Activated CD4-positive, alpha-beta memory T cell treated with anti-CD3 and anti-CD28 coated beads, Interleukin-2, amount 10 ng/mL, durations not matched to agents 7 days and 5 days (primary cell): ENCODE measurements around the gene ZFYVE21. TPM values are rescaled to one million over a fixed set of nuclear protein-coding genes. Genes with fewer than 3 reads are reported as not detected.

ENCODE experiments used
- total RNA-seq, 2 experiments: library from RNA; stranded (reverse); gene quantifications; one replicate each; pipeline ENCODE4 v1.2.3, GENCODE V29; 2021

ZFYVE21 gene
- total RNA-seq, 2 experiments from 2014 or later, result 17.4 to 17.8 TPM

Other genes with a start within 250 kb of the ZFYVE21 start
- gene CKB, start 193.0 kb upstream of the ZFYVE21 start, total RNA-seq, result 1 to 10 TPM; 3.8 to 5.5 TPM
- gene TRMT61A, start 186.6 kb upstream of the ZFYVE21 start, total RNA-seq, result 1 to 10 TPM; 4.5 to 5.1 TPM
- gene BAG5, start 153.2 kb upstream of the ZFYVE21 start, total RNA-seq, result 10 to 100 TPM; 29.1 to 29.9 TPM
- gene COA8, start 152.8 kb upstream of the ZFYVE21 start, total RNA-seq, result 10 to 100 TPM; 27.5 to 31.0 TPM
- 100 to 1,000 TPM; 152 to 160 TPM for gene KLC1, start 86.6 kb upstream of the ZFYVE21 start, total RNA-seq
- 10 to 100 TPM; 35.9 to 39.6 TPM for gene XRCC3, start 359 bp upstream of the ZFYVE21 start, total RNA-seq
- gene PPP1R13B, start 131.8 kb downstream of the ZFYVE21 start, total RNA-seq, result 10 to 100 TPM; 10.7 to 15.9 TPM
- gene TDRD9, start 212.6 kb downstream of the ZFYVE21 start, total RNA-seq, result under 1 TPM; 0.08 to 0.13 TPM
- not detected for gene RD3L, start 226.7 kb downstream of the ZFYVE21 start, total RNA-seq